ENCODE measurements around the gene CDS2.

DNA sequence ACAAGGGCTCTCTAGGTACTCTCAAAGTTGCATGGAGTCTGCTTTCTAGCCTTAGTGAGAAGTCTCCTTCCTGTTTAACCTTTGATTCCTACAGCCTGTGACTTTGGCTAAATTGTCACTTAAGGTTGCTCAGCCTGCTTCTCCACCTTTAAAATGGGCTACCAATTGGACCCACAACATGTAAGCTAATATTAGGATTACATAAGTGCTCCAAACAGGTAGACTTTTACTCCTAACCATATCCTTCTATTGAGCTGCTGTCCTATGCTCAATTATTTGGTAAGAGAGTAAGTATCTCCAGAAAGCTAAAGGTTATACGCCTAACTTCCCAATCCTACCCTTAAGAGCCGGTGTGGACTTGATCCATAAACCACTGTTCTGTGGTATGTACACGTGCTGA lies 9.9 kb upstream of the CDS2 start:
- TF ChIP-seq, protein P1, sequence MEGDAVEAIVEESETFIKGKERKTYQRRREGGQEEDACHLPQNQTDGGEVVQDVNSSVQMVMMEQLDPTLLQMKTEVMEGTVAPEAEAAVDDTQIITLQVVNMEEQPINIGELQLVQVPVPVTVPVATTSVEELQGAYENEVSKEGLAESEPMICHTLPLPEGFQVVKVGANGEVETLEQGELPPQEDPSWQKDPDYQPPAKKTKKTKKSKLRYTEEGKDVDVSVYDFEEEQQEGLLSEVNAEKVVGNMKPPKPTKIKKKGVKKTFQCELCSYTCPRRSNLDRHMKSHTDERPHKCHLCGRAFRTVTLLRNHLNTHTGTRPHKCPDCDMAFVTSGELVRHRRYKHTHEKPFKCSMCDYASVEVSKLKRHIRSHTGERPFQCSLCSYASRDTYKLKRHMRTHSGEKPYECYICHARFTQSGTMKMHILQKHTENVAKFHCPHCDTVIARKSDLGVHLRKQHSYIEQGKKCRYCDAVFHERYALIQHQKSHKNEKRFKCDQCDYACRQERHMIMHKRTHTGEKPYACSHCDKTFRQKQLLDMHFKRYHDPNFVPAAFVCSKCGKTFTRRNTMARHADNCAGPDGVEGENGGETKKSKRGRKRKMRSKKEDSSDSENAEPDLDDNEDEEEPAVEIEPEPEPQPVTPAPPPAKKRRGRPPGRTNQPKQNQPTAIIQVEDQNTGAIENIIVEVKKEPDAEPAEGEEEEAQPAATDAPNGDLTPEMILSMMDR (IDR thresholded peaks at IDR 0.05; ENCODE audit: poor library complexity, severe bottlenecking), result no peak
- no peak for TF ChIP-seq EZH2 (IDR thresholded peaks at IDR 0.05; ENCODE audit: borderline replicate concordance, insufficient read depth, low read length, poor library complexity, severe bottlenecking)
- no peak for TF ChIP-seq SMC3 (conservative IDR thresholded peaks at IDR 0.05; ENCODE audit: poor library complexity)
- TF ChIP-seq POLR2AphosphoS5 (IDR thresholded peaks at IDR 0.05), result no peak
- TF ChIP-seq TAF1 (IDR thresholded peaks at IDR 0.05; ENCODE audit: low read depth), result no peak
- TF ChIP-seq RAD21 (conservative IDR thresholded peaks at IDR 0.05), result no peak
- TF ChIP-seq REST (IDR thresholded peaks at IDR 0.05; ENCODE audit: borderline replicate concordance), result no peak
